ENCODE data around the gene TWIST2. TPM values are rescaled to one million over a fixed set of nuclear protein-coding genes. Genes with fewer than 3 reads are reported as not detected.

The TWIST2 gene
- total RNA-seq, 2 experiments from 2014 or later: not detected

- H3K27me3 Mint-ChIP-seq: peaks cover 42% of the 10 kb centered on the region
- no peak overlapping the region for H3K4me3 Mint-ChIP-seq
- no peaks in the 10 kb centered on the region for H3K9me3 Mint-ChIP-seq
- H3K36me3 Mint-ChIP-seq: no peaks in the 10 kb centered on the region
- DNase-seq: no peak
- H3K4me1 Mint-ChIP-seq: no peaks in the 10 kb centered on the region
- H3K27ac Mint-ChIP-seq: no peak overlapping the region
These were observed 107.1 kb downstream of the TWIST2 start for GRCh38 chr2:238954841-238955591.

- Mint-ChIP-seq H3K27me3 (peaks cover 47% of the 10 kb centered on the region), H3K36me3 (no peaks in the 10 kb centered on the region)
- DNase-seq: no peak
These were observed 108.0 kb downstream of the TWIST2 start for GRCh38 chr2:238955648-238956531.

GRCh38 chr2:238956676-238957075 is 108.8 kb downstream of the TWIST2 start:
- H3K27ac Mint-ChIP-seq: no peak overlapping the region
- H3K4me3 Mint-ChIP-seq: no peak overlapping the region
- peaks cover 54% of the 10 kb centered on the region for H3K27me3 Mint-ChIP-seq
- no peaks in the 10 kb centered on the region for H3K9me3 Mint-ChIP-seq
- DNase-seq: no peak
- no peaks in the 10 kb centered on the region for H3K4me1 Mint-ChIP-seq
- H3K36me3 Mint-ChIP-seq: no peaks in the 10 kb centered on the region

More at GRCh38 chr2:238955648-238956531, 108.0 kb downstream of the TWIST2 start:
- no peaks in the 10 kb centered on the region for H3K9me3 Mint-ChIP-seq
- H3K4me3 Mint-ChIP-seq: no peak overlapping the region
- no peaks in the 10 kb centered on the region for H3K4me1 Mint-ChIP-seq
- H3K27ac Mint-ChIP-seq: no peak overlapping the region
